NCI-H1105 (cell line): ENCODE results near the gene HLA-DPB1.
"Not testable (repeated sequence)": the region's sequence is repeated elsewhere in the genome, so short reads cannot be mapped to it uniquely, and the experiment has no call there.

ENCODE experiments used
- DNase-seq: peaks from one replicate; lab custom pipeline; 2025; lab: John Stamatoyannopoulos, UW

HLA-DPB1 gene

GRCh38 chr6:33075568-33076405 is at the start of gene HLA-DPB1:
Gene HLA-DPB1 (plus strand): TSS chr6:33075990. CDS start chr6:33076042, 52 bp downstream.
- DNase-seq = no peak

DNA sequence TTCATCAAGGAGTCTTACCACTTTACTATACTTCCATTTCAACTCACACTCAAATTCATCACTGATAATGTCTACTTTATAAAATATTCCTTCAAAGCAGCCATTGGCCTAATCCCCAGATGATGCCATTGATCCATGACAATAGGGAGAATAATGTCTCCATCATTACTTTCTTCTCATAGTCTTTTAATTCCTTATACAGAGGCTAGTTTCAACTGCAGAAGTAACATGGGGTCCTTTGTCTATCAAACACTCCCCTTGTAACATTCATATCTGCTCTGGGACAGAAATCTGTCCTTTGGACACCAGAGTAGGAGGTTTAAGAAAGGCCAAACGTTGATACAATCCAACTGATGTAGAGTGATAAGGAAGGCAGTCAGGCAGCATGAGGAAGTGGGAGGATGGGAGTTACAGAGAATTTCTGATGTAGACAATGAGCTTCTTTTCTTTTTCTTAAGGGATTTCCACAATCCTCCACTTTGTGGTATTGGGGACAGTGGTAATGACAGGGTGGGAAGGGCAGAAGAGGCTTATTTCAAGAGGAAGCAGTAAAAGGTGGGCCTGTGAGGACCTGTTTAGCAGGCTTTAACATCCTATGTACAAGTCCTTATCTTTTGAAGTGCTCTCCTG is 47.5 kb upstream of the HLA-DPB1 start:
- no peak for DNase-seq

GRCh38 chr6:33029328-33030184 is 46.2 kb upstream of the HLA-DPB1 start:
- no peak for DNase-seq

- no peak for DNase-seq
Measured at GRCh38 chr6:33030245-33030644, 45.5 kb upstream of the HLA-DPB1 start.

DNA sequence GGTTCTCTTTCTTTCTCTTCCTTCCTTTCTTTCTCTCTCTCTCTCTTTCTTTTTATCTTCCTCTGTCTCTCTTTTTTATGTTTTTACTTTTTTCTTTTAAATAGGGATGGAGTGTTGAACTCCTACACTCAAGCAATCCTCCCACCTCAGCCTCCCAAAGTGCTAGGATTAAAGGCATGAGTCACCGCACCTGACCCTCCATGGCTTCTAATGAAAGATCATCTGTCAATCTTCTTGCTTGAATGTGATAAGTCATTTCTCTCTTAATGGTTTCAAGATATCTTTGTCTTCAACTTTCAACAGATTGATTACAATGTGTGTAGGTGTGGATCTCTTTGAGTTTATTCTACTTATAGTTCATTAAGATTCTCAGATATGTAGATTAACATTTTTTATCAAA is 41.2 kb upstream of the HLA-DPB1 start:
- no peak for DNase-seq

- DNase-seq = no peak
Measured at GRCh38 chr6:33036535-33036934, 39.3 kb upstream of the HLA-DPB1 start.

- DNase-seq = no peak
Measured at GRCh38 chr6:33040157-33040556, 35.6 kb upstream of the HLA-DPB1 start.

DNA sequence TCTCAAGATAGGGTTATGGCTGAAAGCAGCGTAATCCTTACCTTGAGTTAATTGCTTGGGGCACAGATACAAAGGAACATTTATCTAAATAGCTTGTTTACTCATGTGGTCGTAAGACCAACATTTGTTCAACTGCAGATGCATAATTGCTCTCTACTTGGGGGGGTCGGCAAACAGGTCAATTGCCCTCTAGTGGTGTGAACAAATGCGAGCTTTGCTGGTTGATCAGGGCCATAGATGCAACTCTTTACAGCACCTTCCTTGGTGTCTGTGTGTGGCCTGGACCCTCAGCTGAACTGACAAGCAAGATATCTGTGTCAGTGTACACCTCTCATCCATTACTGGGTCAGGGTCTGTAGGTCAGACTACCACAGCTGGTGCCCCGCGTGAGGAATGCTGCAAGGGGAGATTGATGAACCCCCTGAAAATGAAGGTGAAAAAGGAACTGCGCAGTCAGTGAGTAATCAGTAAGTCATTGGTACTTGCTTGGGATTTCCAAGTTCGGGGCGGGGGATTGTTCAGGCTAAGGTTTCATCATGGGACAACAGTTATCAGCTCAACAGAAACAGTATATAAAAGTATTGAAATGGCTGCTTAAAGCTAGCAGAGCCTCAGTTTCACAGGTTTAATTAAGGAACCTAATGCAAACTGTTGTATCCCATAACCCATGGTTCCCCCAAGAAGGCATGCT is 26.3 kb upstream of the HLA-DPB1 start:
- DNase-seq = no peak

DNA sequence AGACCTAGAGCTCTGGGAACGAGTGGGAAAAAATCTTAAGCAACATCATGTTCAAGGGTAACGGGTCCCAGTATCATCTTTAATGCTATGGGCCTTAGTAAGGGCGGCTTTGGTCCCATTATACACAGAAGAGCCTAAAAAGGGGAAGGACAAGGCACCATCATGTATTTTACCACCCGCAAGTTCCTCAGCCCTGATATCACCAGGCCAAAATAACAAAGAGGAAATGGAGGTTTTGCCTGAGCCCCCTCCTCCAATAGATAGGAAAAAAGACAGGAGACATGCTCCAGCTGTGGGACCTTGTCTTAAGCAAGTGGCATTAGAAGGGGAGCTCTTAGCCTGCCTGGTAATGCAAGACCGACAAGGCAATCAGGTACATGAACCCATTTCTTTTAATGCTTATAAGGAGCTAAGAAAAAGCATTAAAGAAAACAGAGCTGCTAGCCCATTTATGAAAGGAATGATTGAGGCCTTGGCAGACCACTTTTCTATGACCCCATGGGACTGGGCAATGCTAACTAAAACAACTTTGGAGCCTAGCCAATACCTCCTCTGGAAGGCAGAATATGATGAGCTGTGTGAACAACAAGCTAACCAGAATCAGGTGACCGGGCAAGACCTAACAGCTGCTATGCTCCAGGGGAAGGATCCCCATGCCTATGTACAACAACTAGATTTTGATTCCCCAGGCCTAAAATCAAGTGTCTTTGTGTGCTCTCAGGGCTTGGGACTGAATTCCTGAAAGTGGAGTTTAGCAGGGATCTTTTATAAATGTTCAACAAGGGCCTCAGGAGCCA is 25.6 kb upstream of the HLA-DPB1 start:
- peak; percentile 2 for DNase-seq

DNA sequence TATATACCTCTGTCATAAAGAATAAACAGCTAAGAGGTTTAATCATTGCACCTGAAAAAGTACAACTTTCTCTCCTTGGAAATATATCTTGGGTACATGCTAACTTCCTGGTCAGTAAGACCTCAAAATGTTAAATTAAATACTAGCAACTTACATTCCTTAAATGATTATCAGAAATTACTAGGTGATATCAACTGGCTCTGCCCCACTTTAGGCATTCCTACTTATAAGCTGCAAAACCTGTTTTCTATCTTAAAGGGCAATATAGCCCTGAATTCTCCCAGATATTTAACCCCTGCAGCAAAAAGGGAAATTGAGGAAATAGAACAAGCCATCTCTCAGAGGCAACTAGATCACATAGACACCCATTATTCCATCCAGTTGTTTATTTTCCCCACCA is 23.2 kb upstream of the HLA-DPB1 start:
- DNase-seq = no peak

GRCh38 chr6:33053230-33053629 is 22.6 kb upstream of the HLA-DPB1 start:
- no peak for DNase-seq

DNA sequence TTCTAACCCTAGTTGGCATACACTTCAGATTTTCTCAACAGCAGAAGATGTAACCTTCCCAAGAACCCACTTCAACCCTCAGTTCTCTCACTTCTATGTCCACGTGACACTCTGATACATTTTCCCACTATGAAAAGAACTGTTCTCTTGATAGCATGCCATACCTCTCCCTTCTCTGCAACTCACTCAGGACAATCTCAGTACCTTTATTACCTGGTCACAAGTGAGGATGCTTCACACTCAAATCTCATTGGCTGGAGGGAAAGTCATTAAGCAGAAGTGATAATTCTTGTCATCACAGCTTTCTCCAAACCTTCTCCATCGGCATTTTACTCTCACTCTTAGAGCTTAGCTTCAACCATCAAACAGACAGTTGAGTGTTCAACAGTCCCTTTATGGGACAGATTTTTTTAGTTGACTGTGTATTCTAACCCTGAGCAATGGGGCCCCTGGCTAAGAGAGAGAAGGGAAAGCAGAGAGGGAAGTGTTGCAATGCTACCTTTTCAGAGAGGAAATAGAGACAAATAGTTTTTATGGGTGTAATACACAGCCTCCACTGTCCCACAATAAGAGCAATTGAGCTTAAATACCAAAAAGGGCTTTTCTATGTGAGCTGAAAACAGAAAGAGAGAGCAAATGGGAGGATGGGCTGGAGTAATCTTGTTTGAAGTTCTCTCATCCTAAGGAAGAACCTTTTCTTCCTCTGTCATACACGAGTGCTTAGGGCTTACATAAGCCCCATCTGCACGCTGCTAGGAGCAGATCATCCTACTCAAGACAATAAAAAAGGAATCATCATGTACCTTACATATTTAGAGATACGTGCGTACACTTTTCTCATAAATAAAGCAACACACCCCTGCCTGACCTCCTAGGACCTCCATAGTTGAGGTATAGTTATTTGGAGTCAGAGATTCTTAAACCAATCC is 18.3 kb upstream of the HLA-DPB1 start:
- no peak for DNase-seq

- no peak for DNase-seq
Measured at GRCh38 chr6:33061987-33062386, 13.8 kb upstream of the HLA-DPB1 start.

GRCh38 chr6:33063435-33063834 is 12.4 kb upstream of the HLA-DPB1 start:
- not testable (repeated sequence) for DNase-seq

DNA sequence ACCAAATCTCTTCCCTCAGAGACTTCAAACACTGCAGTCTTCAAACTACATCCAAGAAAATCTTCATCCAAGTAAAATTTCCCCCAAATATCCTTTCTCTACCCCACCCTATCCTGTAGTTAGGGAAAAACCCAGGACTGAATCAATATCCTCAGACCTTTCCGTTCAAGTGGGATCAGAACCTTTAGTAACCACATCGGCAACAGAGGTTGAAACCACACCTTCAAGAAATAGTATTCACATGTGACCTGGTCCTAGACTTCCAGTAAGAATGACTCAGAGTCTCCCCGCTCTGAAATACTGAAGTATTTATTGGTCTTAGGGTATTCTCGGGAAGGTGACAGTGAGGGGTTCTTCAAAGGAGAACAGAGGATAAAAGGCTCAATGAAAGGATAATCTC is 11.1 kb upstream of the HLA-DPB1 start:
- no peak for DNase-seq

DNA sequence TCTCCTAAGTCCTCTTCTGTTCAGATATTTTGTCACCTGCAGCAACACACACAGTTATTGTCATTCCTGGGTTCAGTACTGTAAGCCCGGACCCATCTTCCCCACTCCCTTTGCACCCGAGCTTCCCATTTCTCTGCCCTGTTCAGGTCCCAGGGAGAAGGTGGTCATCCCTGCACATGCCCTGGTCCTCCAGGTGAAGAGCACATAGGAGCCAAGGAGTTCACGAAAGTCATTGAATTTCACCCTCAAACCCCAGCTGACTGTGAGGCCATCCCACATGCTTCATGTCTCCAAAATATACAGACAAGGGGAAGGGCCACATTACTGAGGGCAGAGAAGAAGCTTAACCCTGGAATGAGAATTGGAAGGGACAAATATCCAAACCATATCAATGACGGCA is 10.5 kb upstream of the HLA-DPB1 start:
- DNase-seq = no peak

DNA sequence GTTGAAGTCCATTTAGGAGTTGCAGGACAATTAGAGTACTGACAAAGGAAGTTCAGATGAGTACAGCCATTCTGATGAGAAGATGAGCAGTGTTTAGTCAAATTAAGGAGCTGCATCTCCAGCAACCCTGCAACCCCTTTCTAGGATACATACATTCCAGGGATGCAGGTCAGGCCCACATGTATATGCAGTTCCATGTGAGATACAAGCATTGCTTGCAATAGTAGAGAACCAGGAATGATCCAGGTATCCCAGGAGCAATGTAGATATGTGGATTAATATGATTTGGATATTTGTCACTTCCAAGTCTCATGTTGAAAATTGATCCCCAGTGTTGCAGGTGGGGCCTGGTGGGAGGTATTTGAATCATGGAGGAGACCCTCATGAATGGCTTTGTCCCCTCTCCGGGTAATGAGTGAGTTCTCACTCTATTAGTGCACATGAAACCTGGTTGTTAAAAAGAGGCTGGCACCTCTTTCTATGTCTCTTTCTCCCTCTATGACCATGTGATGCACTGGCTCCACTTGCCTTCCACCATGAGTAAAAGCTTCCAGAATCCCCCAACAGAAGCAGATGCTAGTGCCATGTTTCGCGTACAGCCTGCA is 8.8 kb upstream of the HLA-DPB1 start:
- DNase-seq = no peak

GRCh38 chr6:33069021-33069738 is 6.6 kb upstream of the HLA-DPB1 start:
- DNase-seq = no peak

DNA sequence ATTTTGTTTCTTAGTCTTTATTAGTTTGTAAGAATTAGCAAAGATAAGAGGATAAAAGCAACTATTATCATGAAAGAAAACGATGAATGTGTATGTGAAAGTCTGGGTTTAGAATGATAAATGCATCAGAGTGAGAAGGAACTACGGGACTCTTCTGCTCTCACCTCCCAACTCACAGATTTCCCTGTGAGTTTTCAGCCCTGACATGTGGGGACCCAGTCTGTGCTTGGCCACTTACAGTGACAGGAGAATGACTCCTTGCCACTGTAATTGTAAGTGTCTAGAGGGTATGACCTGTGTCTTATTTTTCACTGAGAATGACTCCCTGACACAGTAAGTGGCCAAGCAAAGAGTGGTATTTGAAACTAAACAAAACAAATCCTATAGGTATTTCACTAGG is 4.9 kb upstream of the HLA-DPB1 start:
- no peak for DNase-seq
